ENCODE results near the gene TSPEAR. TPM values are rescaled to one million over a fixed set of nuclear protein-coding genes. Genes with fewer than 3 reads are reported as not detected.
"Not testable (repeated sequence)": the region's sequence is repeated elsewhere in the genome, so short reads cannot be mapped to it uniquely, and the experiment has no call there.

Gene TSPEAR
- total RNA-seq, 1 donor from 2014 or later, result not detected

GRCh38 chr21:44480200-44481053 is 230.9 kb downstream of the TSPEAR start:
- ATAC-seq (no peak), DNase-seq (ENCODE audit: low spot score) (no peak)

- DNase-seq (ENCODE audit: low spot score), result peak; percentile 80
- not testable (repeated sequence) for ATAC-seq
Observed at GRCh38 chr21:44479556-44480199, 231.7 kb downstream of the TSPEAR start.

GRCh38 chr21:44478801-44479167 is 232.6 kb downstream of the TSPEAR start:
- no peak for DNase-seq (ENCODE audit: low spot score)
- ATAC-seq, result no peak

GRCh38 chr21:44478124-44478800 is 233.1 kb downstream of the TSPEAR start:
- peak; percentile 93 for DNase-seq (ENCODE audit: low spot score)

GRCh38 chr21:44477712-44478111 is 233.7 kb downstream of the TSPEAR start:
- DNase-seq (ENCODE audit: low spot score), result peak; percentile 79
- ATAC-seq, result peak; percentile 69

More at GRCh38 chr21:44478124-44478800, 233.1 kb downstream of the TSPEAR start:
- ATAC-seq, result peak; percentile 75

GRCh38 chr21:44477131-44477530 is 234.2 kb downstream of the TSPEAR start:
- DNase-seq (ENCODE audit: low spot score) (no peak), ATAC-seq (no peak)

GRCh38 chr21:44475266-44475845 is 236.0 kb downstream of the TSPEAR start:
- ATAC-seq (no peak), DNase-seq (ENCODE audit: low spot score) (no peak)

GRCh38 chr21:44473915-44474555 is 237.3 kb downstream of the TSPEAR start:
- ATAC-seq (no peak), DNase-seq (ENCODE audit: low spot score) (no peak)

- DNase-seq (ENCODE audit: low spot score) (no peak), ATAC-seq (no peak)
Observed at GRCh38 chr21:44471996-44472395, 239.4 kb downstream of the TSPEAR start.

GRCh38 chr21:44471341-44471740 is 240.0 kb downstream of the TSPEAR start:
- ATAC-seq, result no peak
- no peak for DNase-seq (ENCODE audit: low spot score)

GRCh38 chr21:44467859-44468195 is 243.5 kb downstream of the TSPEAR start:
- ATAC-seq, result no peak
- no peak for DNase-seq (ENCODE audit: low spot score)

GRCh38 chr21:44466996-44467858 is 244.1 kb downstream of the TSPEAR start:
- peak; percentile 86 for DNase-seq (ENCODE audit: low spot score)
- ATAC-seq, result peak; percentile 93

GRCh38 chr21:44466351-44466954 is 244.9 kb downstream of the TSPEAR start:
- ATAC-seq (no peak), DNase-seq (ENCODE audit: low spot score) (peak; percentile 43)

GRCh38 chr21:44464351-44464750 is 247.0 kb downstream of the TSPEAR start:
- DNase-seq (ENCODE audit: low spot score) (no peak), ATAC-seq (no peak)

- ATAC-seq, result no peak
- DNase-seq (ENCODE audit: low spot score), result peak; percentile 41
Observed at GRCh38 chr21:44463724-44464123, 247.6 kb downstream of the TSPEAR start.

GRCh38 chr21:44462834-44463200 is 248.6 kb downstream of the TSPEAR start:
- DNase-seq (ENCODE audit: low spot score) (no peak), ATAC-seq (no peak)

- no peak for ATAC-seq
Observed at GRCh38 chr21:44462086-44462833, 249.1 kb downstream of the TSPEAR start.

GRCh38 chr21:44461464-44462001 is 249.8 kb downstream of the TSPEAR start:
- ATAC-seq (peak; percentile 73), DNase-seq (ENCODE audit: low spot score) (peak; percentile 80)

More at GRCh38 chr21:44462086-44462833, 249.1 kb downstream of the TSPEAR start:
- DNase-seq (ENCODE audit: low spot score), result no peak

Data from left lobe of liver (tissue), 2 donors.